DND-41 (cell line): Measurements from ENCODE around the gene CFAP77.

ENCODE experiments used
- ATAC-seq: fragments of 200-7000 bp; cut with Tn5 transposase; 3 replicates; pipeline ENCODE4 v1.9.1; 2021; ENCODE audit warnings: low read depth; ENCODE audit not compliant: insufficient read depth
- DNase-seq: peaks from one replicate; pipeline ENCODE4 v3.0.0-alpha.2; 2020
- H2AFZ ChIP-seq: 2 replicates; pipeline ENCODE4 v1.6.0; 2012; ENCODE audit warnings: low read depth, low read length
- H3K27ac ChIP-seq: 2 replicates; pipeline ENCODE4 v1.5.1; 2012; ENCODE audit warnings: low read length, inconsistent platforms
- H3K27me3 ChIP-seq: fragments of 200-600 bp; sonication (generic); 2 replicates; pipeline ENCODE4 v1.6.0; 2012; ENCODE audit warnings: low read length, mild to moderate bottlenecking, inconsistent platforms; ENCODE audit not compliant: insufficient read depth, poor library complexity
- H3K36me3 ChIP-seq: 2 replicates; pipeline ENCODE4 v1.5.1; 2012; ENCODE audit warnings: low read length, inconsistent platforms; ENCODE audit not compliant: insufficient read depth
- H3K4me1 ChIP-seq: 2 replicates; pipeline ENCODE4 v1.5.1; 2012; ENCODE audit warnings: mild to moderate bottlenecking, low read length; ENCODE audit not compliant: insufficient read depth
- H3K4me2 ChIP-seq: 2 replicates; pipeline ENCODE4 v1.6.0; 2012; ENCODE audit warnings: mild to moderate bottlenecking, moderate library complexity, low read length, inconsistent platforms; ENCODE audit not compliant: insufficient read depth
- H3K4me3 ChIP-seq, 2 experiments: fragments of 200-600 bp in 1 of 2; shearing (Covaris generic) in 1 of 2; 2 replicates each; pipeline ENCODE4 v1.5.1; 2012 to 2016; ENCODE audit warnings: inconsistent platforms in 2 of 2, low read length in 2 of 2, mild to moderate bottlenecking in 2 of 2, low read depth in 1 of 2, moderate library complexity in 1 of 2
- H3K79me2 ChIP-seq: 2 replicates; pipeline ENCODE4 v1.6.0; 2012; ENCODE audit warnings: low read length, inconsistent platforms; ENCODE audit not compliant: insufficient read depth
- H3K9ac ChIP-seq: 2 replicates; pipeline ENCODE4 v1.6.0; 2012; ENCODE audit warnings: low read depth, mild to moderate bottlenecking, inconsistent platforms, low read length, moderate library complexity
- H3K9me3 ChIP-seq: 2 replicates; pipeline ENCODE4 v1.5.1; 2012; ENCODE audit warnings: low read length, moderate library complexity, mild to moderate bottlenecking, inconsistent platforms; ENCODE audit not compliant: insufficient read depth, severe bottlenecking
- H4K20me1 ChIP-seq: 2 replicates; pipeline ENCODE4 v1.6.0; 2012; ENCODE audit warnings: low read length; ENCODE audit not compliant: insufficient read depth
- EZH2 ChIP-seq: IDR thresholded peaks from 3 replicates; pipeline ENCODE4 v1.6.1; 2012; ENCODE audit warnings: borderline replicate concordance, low read depth, mild to moderate bottlenecking, moderate library complexity, low read length, inconsistent platforms; ENCODE audit not compliant: severe bottlenecking
- TF ChIP-seq, protein P1 (sequence below): IDR thresholded peaks from 2 replicates; pipeline ENCODE4 v1.5.1; 2012; ENCODE audit warnings: borderline replicate concordance, low read length, moderate library complexity, mild to moderate bottlenecking; ENCODE audit not compliant: poor library complexity, severe bottlenecking; ENCODE audit errors: extremely low read depth

The CFAP77 gene

DNA sequence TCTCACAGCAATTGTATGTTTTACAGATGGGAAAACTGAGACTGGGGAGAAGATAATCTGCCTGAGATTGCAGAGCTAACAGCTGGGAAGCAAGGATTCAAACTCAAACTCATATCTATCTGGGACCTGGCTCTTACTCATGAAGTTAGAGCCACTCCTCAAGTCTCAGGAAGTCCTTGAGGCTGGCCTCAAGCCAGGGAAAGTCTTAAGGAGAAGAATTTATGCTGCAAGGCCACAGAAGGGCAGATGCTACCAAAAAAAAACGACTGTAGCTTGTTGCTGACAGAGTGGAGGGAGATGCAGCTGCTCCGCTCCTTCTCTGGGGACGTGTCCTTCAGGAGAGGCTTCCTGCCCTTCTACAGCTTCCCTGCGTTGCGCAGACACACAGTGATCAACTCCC lies 212.1 kb downstream of the CFAP77 start:
- TF ChIP-seq, protein P1, sequence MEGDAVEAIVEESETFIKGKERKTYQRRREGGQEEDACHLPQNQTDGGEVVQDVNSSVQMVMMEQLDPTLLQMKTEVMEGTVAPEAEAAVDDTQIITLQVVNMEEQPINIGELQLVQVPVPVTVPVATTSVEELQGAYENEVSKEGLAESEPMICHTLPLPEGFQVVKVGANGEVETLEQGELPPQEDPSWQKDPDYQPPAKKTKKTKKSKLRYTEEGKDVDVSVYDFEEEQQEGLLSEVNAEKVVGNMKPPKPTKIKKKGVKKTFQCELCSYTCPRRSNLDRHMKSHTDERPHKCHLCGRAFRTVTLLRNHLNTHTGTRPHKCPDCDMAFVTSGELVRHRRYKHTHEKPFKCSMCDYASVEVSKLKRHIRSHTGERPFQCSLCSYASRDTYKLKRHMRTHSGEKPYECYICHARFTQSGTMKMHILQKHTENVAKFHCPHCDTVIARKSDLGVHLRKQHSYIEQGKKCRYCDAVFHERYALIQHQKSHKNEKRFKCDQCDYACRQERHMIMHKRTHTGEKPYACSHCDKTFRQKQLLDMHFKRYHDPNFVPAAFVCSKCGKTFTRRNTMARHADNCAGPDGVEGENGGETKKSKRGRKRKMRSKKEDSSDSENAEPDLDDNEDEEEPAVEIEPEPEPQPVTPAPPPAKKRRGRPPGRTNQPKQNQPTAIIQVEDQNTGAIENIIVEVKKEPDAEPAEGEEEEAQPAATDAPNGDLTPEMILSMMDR = no peak
- no peak for TF ChIP-seq EZH2
- H3K79me2 ChIP-seq = no peaks in the 10 kb centered on the region
- H4K20me1 ChIP-seq = no peaks in the 10 kb centered on the region
- DNase-seq = no peak
- H2AFZ ChIP-seq = no peak overlapping the region
- peaks cover 45% of the 10 kb centered on the region; the same call in 1 of the 2 replicates for H3K36me3 ChIP-seq
- H3K27me3 ChIP-seq = no peaks in the 10 kb centered on the region
- H3K4me3 ChIP-seq = no peak overlapping the region
- no peaks in the 10 kb centered on the region for H3K4me1 ChIP-seq
- no peak overlapping the region for H3K9ac ChIP-seq
- no peak overlapping the region for H3K27ac ChIP-seq
- ATAC-seq = no peak
- H3K4me2 ChIP-seq = no peak overlapping the region
- no peaks in the 10 kb centered on the region for H3K9me3 ChIP-seq
